Esophagus muscularis mucosa (tissue), 3 donors: ENCODE results near the gene NRBF2.

Source experiments
- POLR2A ChIP-seq: fragments of 450-650 bp; IDR thresholded peaks from one replicate; pipeline ENCODE4 v1.6.1; 2017; ENCODE audit warnings: antibody characterized with exemption, moderate library complexity, mild to moderate bottlenecking, low read depth
- POLR2AphosphoS5 ChIP-seq, 2 donors: sonication (generic); formaldehyde crosslinking; IDR thresholded peaks; one replicate each; pipeline ENCODE4 v1.6.1; 2017; ENCODE audit warnings: antibody characterized with exemption in 2 of 2
- TF ChIP-seq, protein P1 (sequence below), 3 experiments: fragments of 200-600 bp in 2 of 3; fragments of 450-650 bp in 1 of 3; sonication (generic) in 2 of 3; IDR thresholded peaks; one replicate each; pipeline ENCODE4 v1.5.1; 2017 to 2019; ENCODE audit warnings: antibody characterized with exemption in 3 of 3, mild to moderate bottlenecking in 2 of 3, moderate library complexity in 1 of 3

DNA sequence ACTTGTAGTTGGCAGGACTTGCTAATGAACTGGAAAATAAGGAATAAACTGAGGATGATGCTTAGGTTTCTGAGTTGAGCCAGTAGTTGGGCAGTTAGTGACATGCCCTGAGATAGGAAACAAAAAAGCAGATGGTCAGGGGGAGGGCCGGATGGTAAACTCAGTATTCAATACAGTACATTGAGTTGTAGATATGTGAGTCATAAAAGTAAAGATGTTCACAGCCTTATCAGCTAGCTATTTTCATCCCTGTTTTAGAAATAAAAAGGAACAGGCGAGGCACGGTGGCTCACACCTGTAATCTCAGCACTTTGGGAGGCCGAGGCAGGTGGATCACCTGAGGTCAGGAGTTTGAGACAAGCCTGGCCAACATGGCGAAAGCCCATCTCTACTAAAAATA, 22.2 kb upstream of the NRBF2 start:
- TF ChIP-seq, protein P1, sequence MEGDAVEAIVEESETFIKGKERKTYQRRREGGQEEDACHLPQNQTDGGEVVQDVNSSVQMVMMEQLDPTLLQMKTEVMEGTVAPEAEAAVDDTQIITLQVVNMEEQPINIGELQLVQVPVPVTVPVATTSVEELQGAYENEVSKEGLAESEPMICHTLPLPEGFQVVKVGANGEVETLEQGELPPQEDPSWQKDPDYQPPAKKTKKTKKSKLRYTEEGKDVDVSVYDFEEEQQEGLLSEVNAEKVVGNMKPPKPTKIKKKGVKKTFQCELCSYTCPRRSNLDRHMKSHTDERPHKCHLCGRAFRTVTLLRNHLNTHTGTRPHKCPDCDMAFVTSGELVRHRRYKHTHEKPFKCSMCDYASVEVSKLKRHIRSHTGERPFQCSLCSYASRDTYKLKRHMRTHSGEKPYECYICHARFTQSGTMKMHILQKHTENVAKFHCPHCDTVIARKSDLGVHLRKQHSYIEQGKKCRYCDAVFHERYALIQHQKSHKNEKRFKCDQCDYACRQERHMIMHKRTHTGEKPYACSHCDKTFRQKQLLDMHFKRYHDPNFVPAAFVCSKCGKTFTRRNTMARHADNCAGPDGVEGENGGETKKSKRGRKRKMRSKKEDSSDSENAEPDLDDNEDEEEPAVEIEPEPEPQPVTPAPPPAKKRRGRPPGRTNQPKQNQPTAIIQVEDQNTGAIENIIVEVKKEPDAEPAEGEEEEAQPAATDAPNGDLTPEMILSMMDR (IDR thresholded peaks at IDR 0.05): no peak
- no peak for TF ChIP-seq POLR2A
- TF ChIP-seq POLR2AphosphoS5 (IDR thresholded peaks at IDR 0.05): no peak
